HG03571 (cell line): ENCODE data around the gene FOXC1.

Source experiments
- ATAC-seq: cut with Tn5 transposase; IDR thresholded peaks from one replicate; pipeline ENCODE4 v1.9.1; 2021; ENCODE audit not compliant: unreplicated experiment

Gene FOXC1

DNA sequence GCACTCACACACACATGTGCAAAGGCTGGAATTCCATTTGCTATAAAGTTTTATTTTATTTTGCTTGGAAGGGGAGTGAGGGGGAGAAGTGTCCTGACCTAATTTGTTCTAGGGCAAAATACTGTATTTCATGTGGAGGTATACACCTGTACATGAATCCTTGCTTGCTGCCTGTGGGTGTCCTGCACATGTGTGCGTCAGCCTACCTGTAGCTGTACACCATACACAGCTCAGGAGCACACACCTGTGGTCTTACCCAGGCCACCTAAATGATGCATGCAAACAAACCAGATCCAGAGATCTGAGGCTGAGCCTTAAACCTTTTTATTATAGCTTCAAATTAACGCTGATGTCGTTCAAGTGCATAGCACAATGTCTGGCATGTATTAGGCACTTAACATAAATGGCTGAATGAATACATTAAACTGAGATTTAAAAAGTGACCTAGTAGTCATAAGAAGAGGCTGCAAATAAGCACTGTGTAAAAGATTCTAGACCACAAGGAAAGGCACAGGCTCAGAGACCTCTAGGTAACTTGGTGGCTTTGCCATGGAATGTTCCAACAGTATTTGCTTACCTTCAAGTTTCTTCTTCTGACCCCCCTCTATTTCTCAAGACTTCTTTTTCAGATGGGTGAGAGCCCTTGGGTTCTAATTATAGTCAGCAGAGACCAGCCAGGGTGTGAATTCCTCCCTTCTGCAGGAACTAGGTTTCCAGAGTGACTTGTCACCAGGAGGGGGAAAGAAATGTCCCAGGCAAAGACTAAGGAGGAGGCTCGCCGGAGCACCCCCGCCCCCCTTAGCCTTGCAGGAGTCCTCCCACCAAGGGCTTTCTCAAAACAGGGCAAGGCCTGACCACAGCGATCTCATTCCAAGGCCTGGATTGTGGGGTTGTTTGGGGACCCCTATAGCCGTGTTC is 13.4 kb downstream of the FOXC1 start:
- ATAC-seq = no peak

DNA sequence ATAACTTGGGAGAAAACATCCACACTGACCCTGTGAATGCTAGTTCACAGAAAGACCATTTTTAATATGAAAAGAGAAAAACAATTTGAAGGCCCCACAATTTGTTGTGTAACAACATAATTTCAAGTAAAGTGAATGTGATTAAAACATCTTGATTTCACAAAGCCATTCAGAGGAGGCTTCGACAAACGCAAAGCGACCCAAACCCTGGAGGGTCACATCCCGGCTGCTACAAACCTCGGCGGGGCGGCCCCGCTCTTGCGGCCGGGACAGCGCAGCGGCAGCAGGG is 14.0 kb downstream of the FOXC1 start:
- ATAC-seq = no peak

DNA sequence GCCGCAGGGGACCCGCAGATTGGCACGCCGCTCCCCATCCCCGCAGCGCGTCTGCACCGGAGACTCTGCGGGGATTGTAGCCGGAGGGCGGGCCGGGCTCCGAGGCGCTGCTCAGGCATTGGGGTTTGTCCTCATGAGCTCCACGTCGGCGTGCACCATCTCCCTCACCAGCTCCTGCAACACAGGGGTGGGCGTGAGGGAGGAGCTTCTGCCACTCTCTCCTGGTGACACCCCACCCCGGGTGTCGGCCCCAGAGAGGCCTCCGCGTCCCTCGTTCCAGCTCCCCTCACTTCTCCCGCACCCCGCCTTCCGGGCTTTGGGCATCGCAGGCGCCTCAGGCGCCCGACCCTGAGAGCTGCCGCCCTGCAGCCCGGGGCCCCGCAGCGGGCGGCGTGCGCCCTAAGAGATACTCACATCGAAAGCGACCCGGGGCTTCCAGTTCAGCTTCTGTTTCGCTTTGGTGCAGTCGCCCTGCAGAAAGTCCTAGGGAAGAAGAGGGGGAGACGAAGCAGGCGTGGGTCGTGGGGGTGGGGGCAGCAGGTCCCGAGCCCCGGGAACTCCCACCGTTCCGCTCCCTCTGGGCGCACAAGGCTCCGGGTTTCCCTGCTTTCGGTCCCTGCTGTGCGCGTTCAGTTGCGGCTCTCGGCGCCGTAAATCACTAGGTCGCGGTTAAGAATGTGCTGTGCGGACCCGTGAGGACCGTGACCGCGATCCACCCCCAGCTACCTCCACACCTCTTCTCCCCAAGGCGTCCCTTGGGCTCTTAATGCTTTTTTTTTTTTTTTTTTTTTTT is 14.5 kb downstream of the FOXC1 start:
- ATAC-seq = no peak

DNA sequence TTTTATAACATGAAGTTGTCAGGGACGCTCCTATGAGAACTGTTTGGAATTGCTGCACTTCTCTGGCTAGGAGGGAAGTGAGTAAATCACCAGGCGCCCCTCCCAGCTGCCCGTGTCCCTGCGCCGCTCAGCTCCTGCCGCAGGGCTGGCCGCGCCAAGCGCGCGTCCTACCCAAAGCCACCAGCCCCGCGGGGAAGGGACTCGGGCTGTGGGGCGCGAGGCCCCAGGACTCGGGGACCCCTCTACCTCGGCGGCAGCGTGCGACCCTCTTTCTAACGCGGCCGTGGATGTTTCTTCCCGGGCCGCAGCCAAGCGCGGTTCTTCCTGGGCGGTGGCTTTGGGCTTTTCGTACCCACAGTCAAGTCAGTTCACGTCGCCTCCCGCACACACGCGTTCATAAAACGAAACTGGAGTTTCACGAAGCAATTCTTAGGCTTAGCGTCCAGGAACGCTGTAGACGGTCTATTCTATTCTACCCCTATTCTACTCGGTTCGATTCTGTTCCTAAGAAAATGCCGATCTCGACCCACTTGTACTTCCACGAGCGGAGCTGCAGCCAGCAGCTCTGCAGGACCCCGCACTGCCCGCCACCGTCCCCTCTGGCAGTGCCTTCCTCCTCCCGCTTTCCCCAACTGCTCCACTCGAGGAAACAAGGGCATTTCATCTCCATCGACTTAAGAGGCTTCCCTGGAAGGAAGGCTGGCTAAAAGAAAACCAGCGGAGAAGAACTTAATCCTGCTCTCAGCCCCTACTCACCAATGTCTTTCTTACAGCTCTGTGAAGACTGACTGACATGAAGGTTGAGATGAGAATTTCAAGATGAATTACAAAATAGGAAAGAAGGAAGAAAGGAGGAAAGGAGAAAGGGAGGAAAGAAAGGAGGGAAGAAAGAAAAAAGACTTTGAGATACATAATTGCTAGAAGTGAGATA is 15.4 kb downstream of the FOXC1 start:
- ATAC-seq = no peak

DNA sequence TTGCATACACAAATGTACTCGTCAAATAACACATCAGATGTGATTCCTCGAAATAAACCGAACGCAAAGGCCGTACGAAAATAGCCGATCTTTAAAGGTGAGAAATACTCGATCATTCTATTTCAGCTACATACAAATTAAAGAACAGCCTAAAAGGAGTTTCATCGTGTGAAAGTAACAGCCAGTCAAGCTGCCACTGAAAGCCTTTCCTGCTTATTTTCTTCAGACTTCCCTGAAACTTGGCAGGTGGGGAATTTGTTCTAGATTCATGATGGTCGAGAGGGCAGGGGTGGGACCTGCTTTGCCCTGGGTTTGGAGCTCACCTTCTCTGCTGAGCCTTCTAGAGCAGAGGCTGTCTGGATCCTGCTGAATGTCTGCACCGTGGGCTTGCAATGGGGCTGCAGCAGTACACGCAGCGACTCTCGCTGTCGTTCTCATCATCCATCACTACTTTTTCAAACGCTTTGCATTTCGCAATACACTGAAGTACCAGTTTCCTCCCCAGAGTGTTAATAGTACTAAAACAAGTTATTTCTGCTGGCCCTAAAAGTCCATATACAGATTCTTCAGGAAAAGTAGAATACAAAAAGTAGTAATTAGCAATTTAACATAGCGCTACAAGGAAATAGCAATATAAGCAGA is 16.2 kb downstream of the FOXC1 start:
- no peak for ATAC-seq

DNA sequence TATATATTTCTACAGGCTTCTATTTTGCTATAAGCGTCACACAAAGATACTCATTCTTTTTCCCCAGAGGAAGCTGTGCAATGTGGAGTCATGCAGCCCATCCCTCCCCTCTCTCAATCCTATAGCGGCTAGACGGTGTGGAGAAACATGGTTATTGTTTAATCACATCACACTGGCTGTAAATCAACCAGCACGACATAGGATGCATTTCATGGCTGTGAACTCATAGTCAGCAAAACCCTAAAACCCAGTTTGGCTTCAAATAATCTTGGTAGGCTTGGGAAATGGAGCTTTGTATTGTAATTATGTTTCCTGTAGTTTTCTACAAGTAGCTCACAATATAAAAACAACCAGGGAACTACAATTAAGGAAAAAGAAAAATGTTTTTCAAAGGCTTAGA is 16.8 kb downstream of the FOXC1 start:
- no peak for ATAC-seq

DNA sequence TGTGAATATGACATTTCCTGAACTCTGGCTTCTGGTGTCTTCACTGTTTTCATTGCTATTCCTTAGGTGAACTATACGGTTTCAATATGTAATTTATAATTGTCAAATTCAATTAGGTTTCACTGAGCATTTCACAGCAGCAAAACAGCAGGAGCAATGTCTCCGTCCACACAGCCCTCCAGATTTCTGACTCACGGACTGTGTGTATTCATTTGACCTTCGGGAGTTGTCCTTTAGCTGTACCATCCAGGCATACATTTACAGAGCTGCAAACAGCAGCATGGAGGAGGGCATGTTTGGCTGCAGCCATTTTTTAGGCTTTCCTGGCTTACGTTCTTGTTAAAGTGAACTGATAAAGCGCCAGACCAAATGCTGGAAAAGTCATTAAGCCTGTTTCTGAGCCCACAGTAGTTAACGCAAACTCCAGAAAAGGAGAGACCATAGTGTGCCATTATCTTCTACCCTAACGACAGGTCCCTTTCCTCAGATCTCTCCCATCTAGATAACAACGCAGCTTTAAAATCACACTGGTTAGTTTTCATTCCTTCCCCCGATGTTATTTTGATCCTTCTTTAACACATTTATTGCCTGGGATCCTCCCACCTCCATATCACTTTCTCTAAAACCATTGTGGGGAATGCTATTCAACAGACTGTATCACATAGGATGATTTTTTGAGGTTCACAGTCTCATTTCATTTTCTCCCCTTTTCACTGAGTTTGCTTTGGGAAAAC is 18.3 kb downstream of the FOXC1 start:
- ATAC-seq = no peak

DNA sequence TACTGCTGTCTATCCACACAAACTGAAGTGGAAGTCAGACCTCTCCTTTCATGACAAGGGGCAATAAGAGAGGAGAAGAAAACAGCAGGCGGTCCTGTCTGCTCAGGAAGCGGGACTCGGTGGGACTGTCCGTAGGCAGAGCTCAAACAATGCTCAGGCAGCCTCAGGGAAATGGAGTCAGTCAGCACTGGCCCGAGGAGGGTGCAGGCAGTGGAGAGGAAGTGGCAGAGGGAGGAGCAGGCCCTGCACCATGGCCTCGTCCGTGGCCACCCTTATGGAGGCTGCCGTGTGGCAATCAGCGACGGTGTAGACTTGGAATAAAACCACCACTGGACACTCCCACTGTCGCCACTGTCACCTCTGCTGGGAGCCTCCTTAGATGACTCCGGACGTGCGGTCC is 19.6 kb downstream of the FOXC1 start:
- ATAC-seq = no peak

DNA sequence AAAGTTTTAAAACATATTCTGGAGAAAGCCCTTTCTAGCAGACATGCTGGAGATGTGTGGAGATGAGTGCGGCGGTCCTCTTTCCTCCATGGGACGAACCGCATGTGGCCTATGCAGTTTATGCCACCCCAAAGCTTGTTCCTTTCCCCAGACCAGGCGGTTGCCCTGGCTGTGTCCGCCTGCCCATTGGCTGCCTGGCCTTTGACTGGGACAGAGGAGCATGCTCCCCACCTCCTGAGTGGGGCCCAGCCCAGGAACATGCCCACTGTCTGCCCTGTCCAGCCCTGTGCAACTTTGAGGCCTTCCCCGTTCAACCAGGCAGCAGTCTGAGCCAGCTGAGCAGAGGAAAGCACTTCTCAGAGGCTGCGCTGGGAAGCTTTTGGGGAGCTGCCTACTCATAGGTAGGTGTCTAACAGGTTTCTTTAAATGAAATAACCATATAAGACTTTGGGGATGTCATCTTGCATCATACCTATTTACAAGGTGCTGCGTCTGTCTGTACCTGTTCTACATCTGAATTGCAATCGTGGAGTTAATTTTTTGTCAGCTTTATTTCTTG is 20.6 kb downstream of the FOXC1 start:
- ATAC-seq = no peak

DNA sequence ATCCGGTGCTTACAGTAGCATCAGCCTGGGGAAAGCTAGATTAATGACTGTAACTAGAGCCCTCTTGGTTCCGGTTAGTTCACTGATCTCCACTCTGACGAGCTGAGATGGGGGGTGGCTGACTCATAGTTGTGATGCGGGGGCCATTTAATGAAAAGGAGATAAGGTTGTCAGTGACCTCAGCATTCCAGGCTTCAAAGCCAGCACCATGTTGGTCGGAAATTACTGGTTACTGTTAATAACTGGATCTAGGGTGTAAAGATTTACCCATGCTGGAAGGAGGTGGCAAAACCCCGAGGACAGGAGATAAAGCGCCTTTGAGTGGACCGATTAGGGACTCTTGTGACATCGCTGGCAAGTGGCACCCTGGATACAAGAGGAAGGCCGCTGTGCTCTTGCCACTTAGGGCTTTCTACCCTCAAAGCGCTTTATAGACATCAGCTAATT is 21.1 kb downstream of the FOXC1 start:
- no peak for ATAC-seq

DNA sequence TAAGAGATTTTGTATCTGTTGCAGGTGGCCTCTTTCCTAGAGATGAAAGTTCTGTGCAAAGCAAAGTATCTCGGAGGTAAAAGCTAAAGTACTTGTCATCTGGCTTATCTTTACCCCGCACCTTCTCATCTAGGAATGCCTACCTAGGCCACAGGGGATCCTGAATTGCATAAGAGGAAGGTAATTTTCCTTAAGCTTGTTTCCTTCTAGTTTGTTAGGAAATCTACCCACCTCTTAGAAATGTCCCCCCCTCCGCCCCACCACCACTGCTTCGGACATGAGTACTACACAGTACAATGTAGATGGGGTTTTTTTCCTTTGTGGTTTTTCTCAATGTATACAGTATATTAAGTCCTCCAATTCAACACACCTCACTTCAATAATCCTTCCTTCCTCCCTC is 21.5 kb downstream of the FOXC1 start:
- ATAC-seq = no peak

DNA sequence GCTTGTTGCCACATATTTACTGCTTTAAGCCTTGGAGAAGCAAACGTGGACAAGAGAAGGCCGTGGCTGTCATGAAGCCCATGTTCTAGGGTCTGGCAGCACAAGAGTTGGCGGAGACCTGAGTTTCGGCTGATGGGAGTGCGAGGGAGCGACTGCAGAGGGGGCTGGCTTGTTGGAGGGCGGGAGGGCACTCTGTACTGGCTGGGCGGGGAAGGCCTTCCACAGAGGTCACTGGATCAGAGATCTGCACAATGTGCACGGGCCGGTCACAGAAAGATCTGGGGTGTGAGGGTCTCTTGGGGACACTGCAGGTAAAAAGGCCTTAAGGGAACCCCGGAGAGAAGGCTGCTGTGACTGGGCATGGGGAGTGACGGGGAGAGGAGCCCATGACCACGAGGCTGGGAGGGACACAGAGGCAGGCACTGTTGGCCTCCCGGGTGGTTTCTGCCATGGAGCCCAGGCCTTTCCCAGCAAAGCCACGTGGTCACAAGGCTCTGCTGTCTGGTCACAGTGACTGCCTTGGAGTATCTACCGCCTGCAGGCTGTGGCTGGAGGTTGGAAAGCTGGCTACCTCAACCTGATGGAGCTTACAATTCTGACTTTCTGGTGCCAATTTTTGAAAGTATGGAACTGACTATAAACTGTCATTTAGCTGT is 23.8 kb downstream of the FOXC1 start:
- no peak for ATAC-seq

DNA sequence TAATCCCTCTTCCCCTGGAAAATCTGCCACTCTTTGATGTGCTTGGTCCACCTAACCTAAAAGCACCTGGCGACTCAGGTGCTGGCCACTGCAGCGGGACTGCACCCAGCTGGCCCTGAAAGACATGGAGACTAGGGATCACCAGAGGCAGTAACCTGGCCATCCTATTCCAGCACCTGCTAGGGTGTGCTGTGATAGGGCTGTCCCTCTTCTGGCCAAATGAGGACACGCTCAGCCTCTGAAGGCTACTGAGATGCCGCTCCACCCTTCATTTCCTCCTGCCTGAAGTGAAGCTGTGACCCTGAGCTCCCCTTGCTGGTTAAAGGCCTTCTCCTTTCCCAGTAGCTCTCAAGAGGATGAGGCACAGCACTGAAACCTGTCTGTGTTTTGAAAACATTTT is 24.4 kb downstream of the FOXC1 start:
- ATAC-seq = no peak

DNA sequence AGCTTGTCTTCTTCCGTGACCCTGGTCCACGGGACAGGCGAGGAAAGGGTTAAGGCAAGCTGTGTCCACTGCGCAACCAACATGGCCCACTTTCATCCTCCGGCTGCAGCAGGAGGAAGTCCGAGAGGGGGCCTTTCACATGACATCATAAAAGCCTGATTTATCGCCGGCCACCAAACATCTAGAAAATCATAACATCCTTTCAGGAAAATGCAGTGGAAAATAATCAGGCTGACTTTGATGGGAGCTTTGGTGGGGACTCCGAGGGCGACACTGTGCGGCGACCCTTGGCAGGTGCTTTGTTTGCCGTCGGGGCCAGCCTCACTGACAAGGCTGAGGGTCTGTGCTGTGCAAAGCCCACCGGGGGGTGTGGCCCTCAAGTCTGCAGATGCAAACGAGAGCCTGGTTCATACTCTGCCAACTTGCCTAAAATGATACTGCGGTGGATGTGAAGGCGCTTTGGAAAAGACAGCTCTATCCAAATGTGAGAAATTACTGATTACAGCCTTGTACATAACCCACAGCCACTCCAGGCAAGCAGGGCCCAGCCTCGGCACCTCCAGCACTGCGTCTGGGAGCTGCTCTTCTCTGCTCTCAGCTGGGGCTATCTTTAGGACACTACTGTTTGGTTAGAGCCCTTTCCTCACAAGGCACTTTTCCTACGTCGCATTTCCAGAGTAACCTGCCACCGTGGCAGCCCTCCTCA is 25.7 kb downstream of the FOXC1 start:
- no peak for ATAC-seq

DNA sequence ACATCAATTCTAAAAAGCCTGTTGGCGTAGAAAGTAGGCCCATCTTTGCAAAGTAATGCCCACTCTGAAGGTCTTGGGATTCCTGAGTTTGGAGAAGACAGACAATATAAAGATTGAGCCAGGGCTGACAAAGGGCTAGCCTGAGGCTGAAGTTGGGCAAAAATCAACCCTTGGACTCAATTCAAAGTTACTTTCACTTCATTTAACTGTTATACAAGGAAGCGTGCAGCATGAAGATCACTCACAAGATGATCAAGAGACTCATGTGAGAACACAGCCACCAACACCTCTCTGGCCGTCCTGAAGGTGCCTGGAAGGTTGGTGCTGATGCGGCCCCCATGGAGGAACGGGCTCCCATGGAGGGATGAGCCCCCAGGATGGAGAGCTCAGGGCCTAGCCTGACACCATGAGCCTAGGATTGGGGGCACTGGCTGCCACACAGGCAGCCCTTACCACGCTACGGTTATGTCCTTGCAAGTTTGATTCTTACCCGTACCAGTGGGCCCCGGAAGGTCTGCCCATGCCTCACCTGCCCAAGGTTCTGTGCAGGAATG is 26.6 kb downstream of the FOXC1 start:
- no peak for ATAC-seq

DNA sequence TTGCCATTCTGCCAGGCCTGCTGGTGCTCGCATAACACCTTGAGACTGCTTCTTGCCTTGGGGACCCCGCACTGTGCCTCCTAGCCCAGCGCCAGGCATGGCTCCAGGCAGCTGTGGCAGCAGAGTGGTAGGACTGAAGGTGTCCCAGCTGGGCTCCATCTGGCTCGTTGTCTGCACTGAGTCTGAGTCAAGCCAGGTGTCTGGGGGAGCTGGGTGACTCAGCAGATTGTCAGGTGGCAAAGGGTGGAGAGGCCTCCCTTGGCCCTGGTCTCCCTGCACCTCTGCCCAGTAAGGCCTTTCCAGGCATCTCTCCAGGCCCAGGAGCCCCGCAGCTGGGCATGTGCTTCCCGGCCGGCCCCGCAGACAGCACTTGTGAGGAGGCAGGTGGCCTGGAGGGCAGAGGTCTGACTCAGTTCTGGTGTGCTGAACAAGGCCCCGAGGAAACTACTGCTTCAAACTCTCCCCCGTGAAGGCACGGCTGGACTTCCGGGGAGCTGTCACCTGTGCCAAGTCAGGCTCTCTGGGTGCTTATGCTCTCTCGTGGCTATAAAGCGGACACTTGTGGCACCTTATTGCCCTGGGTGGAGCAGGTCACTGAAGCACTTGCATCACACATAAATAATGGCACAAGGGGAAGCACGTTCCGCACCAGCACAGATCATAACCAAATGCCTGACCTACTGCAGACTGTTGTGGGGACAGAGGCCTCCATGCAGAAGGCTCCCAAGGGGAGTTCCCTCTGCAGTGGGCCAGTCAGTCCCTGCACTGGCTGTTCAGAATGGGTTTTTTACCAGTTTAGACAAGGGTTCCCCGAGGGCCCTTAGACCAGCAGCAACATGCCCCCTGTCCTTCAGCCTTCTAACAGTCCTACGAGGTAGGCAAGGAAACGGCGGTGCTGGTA is 27.5 kb downstream of the FOXC1 start:
- no peak for ATAC-seq

DNA sequence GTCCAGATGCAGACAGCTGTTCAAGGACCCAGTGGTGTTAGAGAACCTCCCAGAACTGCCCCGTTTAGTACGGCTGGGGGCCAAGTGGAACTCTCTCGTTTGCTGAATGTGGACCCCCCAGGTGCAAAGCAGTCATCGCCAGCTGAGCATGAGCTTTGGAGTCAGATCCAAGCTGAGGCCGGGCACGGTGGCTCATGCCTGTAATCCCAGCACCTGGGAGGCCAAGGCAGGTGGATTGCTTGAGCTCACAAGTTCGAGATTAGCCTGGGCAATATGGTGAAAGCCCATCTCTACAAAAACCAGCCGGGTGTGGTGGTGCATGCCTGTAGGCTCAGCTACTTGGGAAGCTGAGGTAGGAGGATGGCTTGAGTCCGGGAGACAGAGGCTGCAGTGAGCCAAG is 29.7 kb downstream of the FOXC1 start:
- no peak for ATAC-seq
